ENCODE data around the gene CCDC28A. TPM values are rescaled to one million over a fixed set of nuclear protein-coding genes. Genes with fewer than 3 reads are reported as not detected.

The CCDC28A gene
- polyA plus RNA-seq, 1 donor = 19.2 TPM

DNA sequence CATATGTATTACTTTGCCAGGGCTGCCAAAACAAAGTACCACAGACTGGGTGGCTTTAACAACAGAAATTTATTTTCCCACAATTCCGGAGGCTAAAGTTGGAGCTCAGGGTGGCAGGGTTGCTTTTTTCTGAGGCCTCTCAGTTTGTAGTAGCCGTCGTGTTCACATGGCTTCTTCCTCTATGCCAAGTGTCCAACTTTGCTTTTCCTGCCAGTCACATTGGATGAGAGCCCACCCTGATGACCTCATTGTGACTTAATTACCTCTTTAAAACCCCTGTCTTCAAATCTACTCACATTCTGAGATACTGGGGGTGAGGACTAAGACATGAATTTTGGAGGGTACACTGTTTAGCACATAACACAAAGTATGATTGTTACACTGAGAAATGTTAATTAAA is 12.4 kb downstream of the CCDC28A start:
- Histone ChIP-seq H3K4me1 (ENCODE audit: control insufficient read depth, insufficient read depth, low read length) (no peaks in the 10 kb centered on the region), H3K9me3 (ENCODE audit: control insufficient read depth, low read depth, low read length) (no peaks in the 10 kb centered on the region), H3K27me3 (ENCODE audit: control insufficient read depth, insufficient read depth, low read length) (no peaks in the 10 kb centered on the region), H3K4me3 (ENCODE audit: low read length) (no peak overlapping the region), H3K27ac (ENCODE audit: low read length) (no peak overlapping the region), H3K36me3 (ENCODE audit: control insufficient read depth, insufficient read depth, low read length) (peaks cover 27% of the 10 kb centered on the region)
- no peak for DNase-seq
- 100% methylated on average over 1 of the region's 3 CpGs for WGBS (ENCODE audit: insufficient coverage, low lambda C conversion rate)

DNA sequence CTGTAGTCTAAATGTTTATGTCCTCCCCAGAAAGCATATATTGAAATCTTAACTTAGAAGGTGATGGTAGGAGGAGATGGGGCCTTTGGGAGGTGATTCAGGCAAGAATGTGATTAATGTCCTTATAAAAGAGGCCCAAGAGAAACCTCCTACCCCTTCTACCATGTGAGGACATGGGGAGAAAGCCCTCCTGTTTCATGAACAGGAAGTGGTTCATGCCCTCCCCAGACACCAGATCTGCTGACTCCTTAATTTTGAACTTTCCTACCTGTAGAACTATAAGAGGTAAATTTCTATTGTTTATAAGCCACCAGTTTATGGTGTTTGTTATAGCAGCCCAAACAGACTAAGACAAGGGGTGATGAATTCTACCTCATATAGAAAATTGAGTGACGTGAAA is 13.6 kb downstream of the CCDC28A start:
- no peak overlapping the region for H3K4me3 ChIP-seq (ENCODE audit: low read length)

DNA sequence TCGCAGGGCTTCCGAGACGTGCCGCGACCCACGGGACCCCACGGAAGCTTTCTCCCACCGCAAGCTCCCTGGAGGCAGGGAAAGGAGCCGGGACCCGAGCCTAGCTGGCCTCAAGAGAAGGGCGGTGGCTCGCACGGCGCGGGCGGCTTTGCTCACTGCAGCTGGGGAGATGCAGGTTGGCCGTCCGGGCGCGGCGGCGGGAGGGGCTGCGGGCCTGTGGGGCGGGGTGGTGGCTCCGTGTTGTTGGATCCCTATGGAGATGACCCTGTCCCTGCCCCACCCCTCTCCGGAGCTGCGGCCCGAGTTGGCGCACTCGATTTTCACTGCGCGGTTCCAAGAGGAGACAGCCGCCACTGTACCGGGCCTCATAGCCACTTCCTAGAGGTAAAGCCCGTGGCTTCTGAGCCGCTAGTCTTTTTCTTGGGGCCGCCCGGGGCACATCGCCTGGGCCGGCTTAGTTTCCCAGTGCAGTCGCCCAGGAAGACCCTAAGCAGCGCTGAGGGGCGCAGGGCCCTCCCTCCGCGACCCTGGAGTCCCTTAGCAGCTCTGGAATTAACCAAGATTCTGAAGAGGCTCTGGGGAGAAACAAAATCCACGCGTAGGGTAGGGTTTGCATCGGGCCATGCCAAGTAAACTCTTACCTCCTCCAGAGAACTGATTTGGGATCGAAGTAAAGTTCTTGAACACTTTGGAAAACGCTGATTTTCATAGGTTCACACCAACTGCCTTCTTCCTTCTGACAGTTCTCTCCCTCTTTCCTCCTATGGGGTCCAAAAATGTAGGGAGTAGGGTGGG is 22.4 kb downstream of the CCDC28A start, which contains the start of gene ECT2L:
Gene ECT2L (plus strand): TSS at position 279 of the 795 bp plus-strand sequence. CDS start 17,188 bp downstream, outside the sequence.
- H3K4me3 ChIP-seq (ENCODE audit: low read length) = peak within 1 kb of the TSS; percentile 44
- no peak within 1 kb of the TSS for H3K27ac ChIP-seq (ENCODE audit: low read length)
- H3K27me3 ChIP-seq (ENCODE audit: control insufficient read depth, insufficient read depth, low read length) = no peaks in the 10 kb centered on the region
- no peaks in the 10 kb centered on the region for H3K36me3 ChIP-seq (ENCODE audit: control insufficient read depth, insufficient read depth, low read length)
- no peaks in the 10 kb centered on the region for H3K9me3 ChIP-seq (ENCODE audit: control insufficient read depth, low read depth, low read length)
- H3K4me1 ChIP-seq (ENCODE audit: control insufficient read depth, insufficient read depth, low read length) = no peaks in the 10 kb centered on the region
- peak; percentile 75 to 87 for DNase-seq
- no CpG with 5 or more reads among the region's 50 CpGs for whole genome bisulfite sequencing (ENCODE audit: insufficient coverage, low lambda C conversion rate)

More for the DNA sequence above, 13.6 kb downstream of the CCDC28A start:
- no peak overlapping the region for H3K27ac ChIP-seq (ENCODE audit: low read length)
- no CpG with 5 or more reads among the region's 1 CpG for WGBS (ENCODE audit: insufficient coverage, low lambda C conversion rate)
- peaks cover 18% of the 10 kb centered on the region for H3K36me3 ChIP-seq (ENCODE audit: control insufficient read depth, insufficient read depth, low read length)
- H3K27me3 ChIP-seq (ENCODE audit: control insufficient read depth, insufficient read depth, low read length) = no peaks in the 10 kb centered on the region
- H3K4me1 ChIP-seq (ENCODE audit: control insufficient read depth, insufficient read depth, low read length) = no peaks in the 10 kb centered on the region
- no peak for DNase-seq
- H3K9me3 ChIP-seq (ENCODE audit: control insufficient read depth, low read depth, low read length) = no peaks in the 10 kb centered on the region

DNA sequence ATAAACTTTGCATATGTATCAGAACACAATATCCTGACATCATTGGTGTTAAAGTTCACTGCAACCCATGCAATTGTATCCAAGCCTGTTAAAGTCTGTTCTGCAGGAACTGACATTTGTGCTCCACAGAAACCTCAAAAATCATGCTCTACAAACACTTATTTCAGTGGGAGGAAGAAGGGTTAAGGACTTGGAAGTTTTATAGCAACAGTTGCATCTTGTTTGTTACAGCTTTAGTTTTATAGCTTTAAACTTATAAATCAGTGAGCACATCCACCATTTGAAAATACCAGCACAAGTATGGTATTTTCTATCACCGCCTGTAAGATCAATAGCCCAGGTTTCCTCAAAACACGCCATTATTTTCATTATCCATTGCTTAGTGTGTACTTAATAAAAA is 23.2 kb downstream of the CCDC28A start:
- Histone ChIP-seq H3K27me3 (ENCODE audit: control insufficient read depth, insufficient read depth, low read length) (no peaks in the 10 kb centered on the region), H3K27ac (ENCODE audit: low read length) (no peak overlapping the region), H3K36me3 (ENCODE audit: control insufficient read depth, insufficient read depth, low read length) (no peaks in the 10 kb centered on the region), H3K4me3 (ENCODE audit: low read length) (no peak overlapping the region), H3K9me3 (ENCODE audit: control insufficient read depth, low read depth, low read length) (no peaks in the 10 kb centered on the region), H3K4me1 (ENCODE audit: control insufficient read depth, insufficient read depth, low read length) (no peaks in the 10 kb centered on the region)
- no peak for DNase-seq
- no CpG with 5 or more reads among the region's 2 CpGs for WGBS (ENCODE audit: insufficient coverage, low lambda C conversion rate)

DNA sequence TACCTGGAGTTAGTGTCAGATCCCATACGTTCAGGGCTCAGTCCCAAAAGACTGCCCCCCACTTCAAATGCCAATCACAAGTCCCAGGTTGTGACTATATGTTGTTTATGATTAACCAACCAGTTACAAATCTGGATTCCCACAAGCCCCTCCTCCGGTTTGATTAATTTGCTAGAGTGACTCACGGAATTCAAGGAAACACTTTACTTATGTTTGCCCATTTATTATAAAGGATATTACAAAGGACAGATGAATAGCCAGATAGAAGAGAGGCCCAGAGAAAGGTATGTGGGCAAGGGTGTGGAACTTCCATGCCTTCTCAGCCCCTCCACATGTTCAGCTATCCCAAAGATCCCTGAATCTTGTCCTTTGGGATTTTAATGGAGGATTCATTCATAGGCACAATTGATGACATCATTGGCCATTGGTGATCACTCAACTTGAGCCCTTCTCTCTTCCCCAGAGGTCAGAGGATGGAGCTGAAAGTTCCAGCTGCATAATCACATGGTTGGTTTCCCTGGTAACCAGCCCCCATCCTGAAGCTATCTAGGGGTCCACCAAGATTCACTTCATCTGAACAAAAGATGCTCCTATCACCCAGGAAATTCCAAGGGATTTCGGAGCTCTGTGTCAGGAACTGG is 24.4 kb downstream of the CCDC28A start:
- H3K9me3 ChIP-seq (ENCODE audit: control insufficient read depth, low read depth, low read length) = no peaks in the 10 kb centered on the region
- no peak overlapping the region for H3K4me3 ChIP-seq (ENCODE audit: low read length)
- H3K27ac ChIP-seq (ENCODE audit: low read length) = no peak overlapping the region
- no peaks in the 10 kb centered on the region for H3K4me1 ChIP-seq (ENCODE audit: control insufficient read depth, insufficient read depth, low read length)
- no peaks in the 10 kb centered on the region for H3K36me3 ChIP-seq (ENCODE audit: control insufficient read depth, insufficient read depth, low read length)
- WGBS (ENCODE audit: insufficient coverage, low lambda C conversion rate) = 85% methylated on average over 2 of the region's 4 CpGs
- no peaks in the 10 kb centered on the region for H3K27me3 ChIP-seq (ENCODE audit: control insufficient read depth, insufficient read depth, low read length)
- no peak for DNase-seq

DNA sequence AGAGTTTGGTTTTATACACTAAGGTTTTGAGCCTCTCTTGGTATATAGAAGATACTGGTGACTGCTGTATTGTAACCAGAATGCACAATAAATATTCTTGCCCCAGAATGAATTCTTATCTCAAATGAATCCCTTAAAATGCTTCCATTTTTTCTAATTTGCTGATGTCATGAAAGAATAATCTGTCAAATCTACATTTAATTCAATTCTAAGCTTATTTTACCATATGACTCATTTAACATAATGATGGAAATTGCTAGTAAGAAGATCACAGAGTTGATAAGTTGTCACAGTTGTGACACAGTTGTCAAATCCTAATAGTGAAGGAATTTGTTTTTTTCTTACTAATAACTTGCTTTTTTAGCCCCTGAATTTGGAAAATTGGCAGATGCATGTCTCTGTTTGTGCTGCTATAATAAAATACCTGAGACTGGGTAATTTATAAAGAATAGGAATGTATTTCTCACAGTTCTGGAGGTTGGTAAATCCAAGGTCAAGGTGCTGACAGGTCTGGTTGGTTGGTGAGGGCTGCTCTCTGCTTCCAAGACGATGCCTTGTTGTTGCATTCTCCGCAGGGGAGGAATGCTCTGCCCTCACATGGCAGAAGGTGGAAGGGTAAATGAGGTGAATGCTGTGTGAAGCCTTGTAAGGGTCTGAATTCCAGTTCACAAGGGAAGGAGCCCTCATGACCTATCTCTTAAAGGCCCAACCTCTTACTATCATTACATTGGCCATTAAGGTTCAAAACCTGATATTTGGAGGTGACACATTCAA is 27.0 kb downstream of the CCDC28A start:
- no peaks in the 10 kb centered on the region for H3K4me1 ChIP-seq (ENCODE audit: control insufficient read depth, insufficient read depth, low read length)
- H3K36me3 ChIP-seq (ENCODE audit: control insufficient read depth, insufficient read depth, low read length) = no peaks in the 10 kb centered on the region
- no peaks in the 10 kb centered on the region for H3K9me3 ChIP-seq (ENCODE audit: control insufficient read depth, low read depth, low read length)
- H3K27ac ChIP-seq (ENCODE audit: low read length) = no peak overlapping the region
- H3K27me3 ChIP-seq (ENCODE audit: control insufficient read depth, insufficient read depth, low read length) = no peaks in the 10 kb centered on the region
- no CpG with 5 or more reads among the region's 2 CpGs for WGBS (ENCODE audit: insufficient coverage, low lambda C conversion rate)
- no peak overlapping the region for H3K4me3 ChIP-seq (ENCODE audit: low read length)
- no peak for DNase-seq

DNA sequence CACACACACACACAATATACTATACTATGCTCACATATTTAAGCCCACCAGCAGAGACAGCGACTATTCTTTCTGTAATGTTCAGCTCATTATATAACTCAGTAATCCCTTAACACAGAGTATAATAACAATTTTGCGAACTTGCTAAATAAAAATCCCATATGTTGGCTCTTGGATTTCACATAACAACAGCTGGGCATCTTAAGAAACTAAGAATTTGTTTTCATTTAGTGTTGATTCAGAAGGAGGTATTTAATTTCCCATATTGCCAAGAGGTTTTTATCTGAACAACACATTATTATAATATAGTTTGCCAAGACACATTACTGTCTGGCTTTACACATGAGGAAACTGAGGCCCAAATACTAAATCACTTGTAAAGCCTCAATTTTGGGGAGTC is 29.8 kb downstream of the CCDC28A start:
- Histone ChIP-seq H3K4me3 (ENCODE audit: low read length) (no peak overlapping the region), H3K36me3 (ENCODE audit: control insufficient read depth, insufficient read depth, low read length) (no peaks in the 10 kb centered on the region), H3K27me3 (ENCODE audit: control insufficient read depth, insufficient read depth, low read length) (no peaks in the 10 kb centered on the region), H3K4me1 (ENCODE audit: control insufficient read depth, insufficient read depth, low read length) (no peaks in the 10 kb centered on the region), H3K27ac (ENCODE audit: low read length) (peak overlapping the region; percentile 11), H3K9me3 (ENCODE audit: control insufficient read depth, low read depth, low read length) (no peaks in the 10 kb centered on the region)
- WGBS (ENCODE audit: insufficient coverage, low lambda C conversion rate) = 100% methylated on average over 1 of the region's 2 CpGs
- DNase-seq = no peak

DNA sequence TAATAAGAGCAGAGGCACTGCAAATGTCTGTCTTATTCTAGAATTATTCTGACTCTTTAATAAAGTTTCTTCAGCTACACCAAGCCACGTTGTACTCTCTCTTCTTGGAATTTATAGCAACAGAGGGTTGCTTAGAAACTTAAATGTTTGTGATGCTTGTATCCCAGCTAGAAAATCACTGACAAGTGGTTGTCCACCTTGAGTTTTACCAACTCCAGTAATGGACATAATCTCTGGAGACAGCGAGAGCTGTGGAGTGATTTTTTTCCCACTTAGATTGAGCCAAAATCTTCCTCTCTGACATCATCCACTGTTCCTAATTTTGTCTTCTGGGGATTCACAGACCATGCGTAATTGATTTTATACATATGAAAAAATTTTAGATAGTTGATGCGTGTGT is 30.3 kb downstream of the CCDC28A start:
- Histone ChIP-seq H3K4me3 (ENCODE audit: low read length) (no peak overlapping the region), H3K36me3 (ENCODE audit: control insufficient read depth, insufficient read depth, low read length) (no peaks in the 10 kb centered on the region), H3K27ac (ENCODE audit: low read length) (no peak overlapping the region), H3K27me3 (ENCODE audit: control insufficient read depth, insufficient read depth, low read length) (no peaks in the 10 kb centered on the region), H3K9me3 (ENCODE audit: control insufficient read depth, low read depth, low read length) (no peaks in the 10 kb centered on the region), H3K4me1 (ENCODE audit: control insufficient read depth, insufficient read depth, low read length) (no peaks in the 10 kb centered on the region)
- peak in 1 of 2 donors; percentile 14 for DNase-seq
- 100% methylated on average over 3 of the region's 4 CpGs for WGBS (ENCODE audit: insufficient coverage, low lambda C conversion rate)

DNA sequence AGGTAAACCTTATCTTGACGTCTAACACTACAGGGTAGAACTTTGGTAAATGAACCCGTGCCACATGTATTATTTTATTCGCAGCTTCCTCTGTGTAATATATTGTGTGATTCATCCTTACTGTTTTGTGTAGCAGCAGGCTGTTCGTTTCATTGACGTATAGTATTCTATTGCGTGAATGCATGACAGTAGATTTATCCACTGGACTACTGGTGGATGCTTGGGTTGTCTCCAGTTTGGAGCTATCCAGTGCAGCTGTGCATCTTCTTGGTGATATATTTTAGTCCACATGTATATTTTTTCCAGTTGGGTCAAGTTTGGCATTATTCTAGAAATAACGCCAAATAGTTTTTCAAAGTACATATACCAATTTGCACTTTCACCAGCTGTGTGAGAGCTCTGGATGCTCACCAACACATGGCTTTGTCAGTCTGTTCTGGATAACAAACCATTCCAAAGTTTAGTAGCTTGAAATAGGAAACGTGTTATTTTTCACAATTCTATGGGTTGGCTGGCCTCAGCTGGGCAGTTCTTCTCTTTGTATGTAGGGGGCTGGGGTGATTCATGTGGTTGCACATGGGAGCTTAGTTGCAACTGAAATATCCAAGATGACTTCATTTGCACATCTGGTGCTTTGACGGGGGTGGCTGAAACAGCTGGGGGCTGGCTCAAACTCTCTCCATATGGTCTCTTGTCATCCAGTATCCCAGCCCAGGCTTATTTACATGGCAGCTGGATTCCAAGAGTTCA is 31.6 kb downstream of the CCDC28A start:
- peak in 1 of 2 donors; percentile 18 for DNase-seq
- Histone ChIP-seq H3K36me3 (ENCODE audit: control insufficient read depth, insufficient read depth, low read length) (no peaks in the 10 kb centered on the region), H3K4me3 (ENCODE audit: low read length) (no peak overlapping the region), H3K27ac (ENCODE audit: low read length) (no peak overlapping the region), H3K4me1 (ENCODE audit: control insufficient read depth, insufficient read depth, low read length) (no peaks in the 10 kb centered on the region), H3K27me3 (ENCODE audit: control insufficient read depth, insufficient read depth, low read length) (no peaks in the 10 kb centered on the region), H3K9me3 (ENCODE audit: control insufficient read depth, low read depth, low read length) (no peaks in the 10 kb centered on the region)
- no CpG with 5 or more reads among the region's 9 CpGs for WGBS (ENCODE audit: insufficient coverage, low lambda C conversion rate)

DNA sequence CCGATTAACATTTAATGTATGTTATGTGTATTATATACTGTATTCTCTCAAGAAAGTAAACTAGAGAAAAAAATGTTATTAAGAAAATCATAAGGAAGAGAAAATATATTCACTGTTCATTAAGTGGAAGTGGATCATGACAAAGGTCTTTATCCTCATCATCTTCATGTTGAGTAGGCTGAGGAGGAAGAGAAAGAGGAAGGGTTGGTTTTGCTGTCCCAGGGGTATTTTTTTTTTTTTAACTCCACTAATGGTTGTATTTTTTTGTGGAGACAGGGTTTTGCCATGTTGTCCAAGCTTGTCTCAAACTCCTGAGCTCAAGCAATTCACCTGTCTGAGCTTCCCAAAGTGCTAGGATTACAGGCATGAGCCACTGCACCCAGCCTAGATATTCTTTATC is 33.3 kb downstream of the CCDC28A start:
- no peak overlapping the region for H3K27ac ChIP-seq (ENCODE audit: low read length)
- no peaks in the 10 kb centered on the region for H3K4me1 ChIP-seq (ENCODE audit: control insufficient read depth, insufficient read depth, low read length)
- no peaks in the 10 kb centered on the region for H3K27me3 ChIP-seq (ENCODE audit: control insufficient read depth, insufficient read depth, low read length)
- no peaks in the 10 kb centered on the region for H3K9me3 ChIP-seq (ENCODE audit: control insufficient read depth, low read depth, low read length)
- 100% methylated on average over 1 of the region's 1 CpG for WGBS (ENCODE audit: insufficient coverage, low lambda C conversion rate)
- no peak overlapping the region for H3K4me3 ChIP-seq (ENCODE audit: low read length)
- no peak for DNase-seq
- no peaks in the 10 kb centered on the region for H3K36me3 ChIP-seq (ENCODE audit: control insufficient read depth, insufficient read depth, low read length)
